ENCODE results near the gene VOPP1. TPM values are rescaled to one million over a fixed set of nuclear protein-coding genes. Genes with fewer than 3 reads are reported as not detected.

Gene VOPP1
- total and polyA plus RNA-seq, 10 of the 15 experiments (the other 5 are each of a cell fraction or from before 2014, with no cell fraction given) = 32.8 to 206 (median 129) TPM

DNA sequence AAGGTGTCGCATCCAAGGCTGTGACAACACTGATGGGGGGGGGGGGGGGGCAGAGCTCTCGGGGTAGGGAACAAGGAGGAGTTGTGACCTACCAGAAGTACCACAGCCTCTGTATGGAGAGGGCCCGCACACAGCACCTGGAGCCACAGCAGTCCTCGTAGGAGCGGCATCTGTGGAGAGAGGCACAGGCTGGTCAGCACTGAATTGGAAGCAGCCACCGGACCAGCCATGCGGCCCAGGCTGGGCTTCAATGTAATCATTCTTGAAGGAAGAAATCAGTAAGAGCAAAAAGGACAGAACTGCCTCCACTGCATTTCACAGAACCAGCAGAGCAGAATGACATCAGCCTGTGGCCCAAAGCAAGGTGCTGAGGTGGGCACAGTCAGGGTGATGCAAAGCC is 74.8 kb downstream of the VOPP1 start:
- Histone ChIP-seq H3K79me2 (ENCODE audit: control insufficient read depth, insufficient read depth, low read length) (peaks cover 26% of the 10 kb centered on the region), H3K4me2 (ENCODE audit: control insufficient read depth, insufficient read depth) (no peak overlapping the region), H3K9me3 (replicated peaks; ENCODE audit: control insufficient read depth, insufficient read depth, low read length) (no peaks in the 10 kb centered on the region), H3K36me3 (ENCODE audit: control insufficient read depth in 2 of 2, insufficient read depth in 2 of 2, low read length in 1 of 2) (peaks cover 41 to 53% of the 10 kb centered on the region in 2 experiments), H3K27ac (ENCODE audit: control insufficient read depth, insufficient read depth) (no peak overlapping the region), H3K27me3 (replicated peaks in 1 of 2; ENCODE audit: control insufficient read depth in 2 of 2, insufficient read depth in 2 of 2, low read length in 1 of 2) (no peaks in the 10 kb centered on the region), H3K4me3 (no peak overlapping the region), H2AFZ (ENCODE audit: control insufficient read depth, low read depth, low read length) (no peak overlapping the region), H3K9ac (ENCODE audit: control insufficient read depth, insufficient read depth, low read length) (no peak overlapping the region), H4K20me1 (ENCODE audit: control insufficient read depth, insufficient read depth) (peaks cover 9% of the 10 kb centered on the region), H3K4me1 (ENCODE audit: control insufficient read depth, insufficient read depth, low read length) (no peaks in the 10 kb centered on the region)
- SMC1A ChIA-PET (ENCODE audit: uncharacterized antibody, unreplicated experiment) = interaction anchor here (0.7 kb wide), 1 partner anchor 11 kb away, joined by 3 read pairs; no protein-coding TSS in a partner anchor
- DNase-seq (ENCODE audit: low read depth, low spot score) (no peak), FAIRE-seq (no peak), ATAC-seq (no peak)
- 95% methylated on average over 7 of the region's 7 CpGs for WGBS (ENCODE audit: insufficient coverage, insufficient replicate concordance, low lambda C conversion rate, missing lambda C conversion rate)
- CTCF ChIA-PET = no interaction called here
- RAD21 ChIA-PET (ENCODE audit: unreplicated experiment) = no interaction called here
- POLR2A ChIA-PET = no interaction called here
- BruUV-seq (replicated peaks) = no TSS peak
- intact Hi-C loops (cut with micrococcal nuclease; ENCODE audit: unreplicated experiment) = no loop called here
- in situ Hi-C loops (cut with MboI) = no loop called here
- TF ChIP-seq CHD4 (IDR thresholded peaks at IDR 0.05) = no peak
- TF ChIP-seq, protein P1, sequence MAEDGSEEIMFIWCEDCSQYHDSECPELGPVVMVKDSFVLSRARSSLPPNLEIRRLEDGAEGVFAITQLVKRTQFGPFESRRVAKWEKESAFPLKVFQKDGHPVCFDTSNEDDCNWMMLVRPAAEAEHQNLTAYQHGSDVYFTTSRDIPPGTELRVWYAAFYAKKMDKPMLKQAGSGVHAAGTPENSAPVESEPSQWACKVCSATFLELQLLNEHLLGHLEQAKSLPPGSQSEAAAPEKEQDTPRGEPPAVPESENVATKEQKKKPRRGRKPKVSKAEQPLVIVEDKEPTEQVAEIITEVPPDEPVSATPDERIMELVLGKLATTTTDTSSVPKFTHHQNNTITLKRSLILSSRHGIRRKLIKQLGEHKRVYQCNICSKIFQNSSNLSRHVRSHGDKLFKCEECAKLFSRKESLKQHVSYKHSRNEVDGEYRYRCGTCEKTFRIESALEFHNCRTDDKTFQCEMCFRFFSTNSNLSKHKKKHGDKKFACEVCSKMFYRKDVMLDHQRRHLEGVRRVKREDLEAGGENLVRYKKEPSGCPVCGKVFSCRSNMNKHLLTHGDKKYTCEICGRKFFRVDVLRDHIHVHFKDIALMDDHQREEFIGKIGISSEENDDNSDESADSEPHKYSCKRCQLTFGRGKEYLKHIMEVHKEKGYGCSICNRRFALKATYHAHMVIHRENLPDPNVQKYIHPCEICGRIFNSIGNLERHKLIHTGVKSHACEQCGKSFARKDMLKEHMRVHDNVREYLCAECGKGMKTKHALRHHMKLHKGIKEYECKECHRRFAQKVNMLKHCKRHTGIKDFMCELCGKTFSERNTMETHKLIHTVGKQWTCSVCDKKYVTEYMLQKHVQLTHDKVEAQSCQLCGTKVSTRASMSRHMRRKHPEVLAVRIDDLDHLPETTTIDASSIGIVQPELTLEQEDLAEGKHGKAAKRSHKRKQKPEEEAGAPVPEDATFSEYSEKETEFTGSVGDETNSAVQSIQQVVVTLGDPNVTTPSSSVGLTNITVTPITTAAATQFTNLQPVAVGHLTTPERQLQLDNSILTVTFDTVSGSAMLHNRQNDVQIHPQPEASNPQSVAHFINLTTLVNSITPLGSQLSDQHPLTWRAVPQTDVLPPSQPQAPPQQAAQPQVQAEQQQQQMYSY (CRISPR knock-in tag; IDR thresholded peaks at IDR 0.05) = no peak
- no peak for TF ChIP-seq ZBED1 (IDR thresholded peaks at IDR 0.05; ENCODE audit: borderline replicate concordance)
- TF ChIP-seq, protein P2, sequence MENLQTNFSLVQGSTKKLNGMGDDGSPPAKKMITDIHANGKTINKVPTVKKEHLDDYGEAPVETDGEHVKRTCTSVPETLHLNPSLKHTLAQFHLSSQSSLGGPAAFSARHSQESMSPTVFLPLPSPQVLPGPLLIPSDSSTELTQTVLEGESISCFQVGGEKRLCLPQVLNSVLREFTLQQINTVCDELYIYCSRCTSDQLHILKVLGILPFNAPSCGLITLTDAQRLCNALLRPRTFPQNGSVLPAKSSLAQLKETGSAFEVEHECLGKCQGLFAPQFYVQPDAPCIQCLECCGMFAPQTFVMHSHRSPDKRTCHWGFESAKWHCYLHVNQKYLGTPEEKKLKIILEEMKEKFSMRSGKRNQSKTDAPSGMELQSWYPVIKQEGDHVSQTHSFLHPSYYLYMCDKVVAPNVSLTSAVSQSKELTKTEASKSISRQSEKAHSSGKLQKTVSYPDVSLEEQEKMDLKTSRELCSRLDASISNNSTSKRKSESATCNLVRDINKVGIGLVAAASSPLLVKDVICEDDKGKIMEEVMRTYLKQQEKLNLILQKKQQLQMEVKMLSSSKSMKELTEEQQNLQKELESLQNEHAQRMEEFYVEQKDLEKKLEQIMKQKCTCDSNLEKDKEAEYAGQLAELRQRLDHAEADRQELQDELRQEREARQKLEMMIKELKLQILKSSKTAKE (IDR thresholded peaks at IDR 0.05; ENCODE audit: low read depth, poor library complexity, severe bottlenecking) = no peak
- no peak for TF ChIP-seq RUNX3 (IDR thresholded peaks at IDR 0.05; ENCODE audit: low read length)
- TF ChIP-seq RCOR1 (conservative IDR thresholded peaks at IDR 0.05; ENCODE audit: low read depth, low read length) = no peak
- no peak for TF ChIP-seq ZNF24 (IDR thresholded peaks at IDR 0.05)
- TF ChIP-seq RAD21 (IDR thresholded peaks at IDR 0.05; ENCODE audit: insufficient read depth, low read depth, low read length) = no peak
- no peak for TF ChIP-seq TCF12 (IDR thresholded peaks at IDR 0.05; ENCODE audit: low read depth, low read length)
- TF ChIP-seq ZSCAN29 (IDR thresholded peaks at IDR 0.05) = no peak
- TF ChIP-seq SREBF1 (IDR thresholded peaks at IDR 0.05; ENCODE audit: low read length) = no peak
- TF ChIP-seq, protein P3, sequence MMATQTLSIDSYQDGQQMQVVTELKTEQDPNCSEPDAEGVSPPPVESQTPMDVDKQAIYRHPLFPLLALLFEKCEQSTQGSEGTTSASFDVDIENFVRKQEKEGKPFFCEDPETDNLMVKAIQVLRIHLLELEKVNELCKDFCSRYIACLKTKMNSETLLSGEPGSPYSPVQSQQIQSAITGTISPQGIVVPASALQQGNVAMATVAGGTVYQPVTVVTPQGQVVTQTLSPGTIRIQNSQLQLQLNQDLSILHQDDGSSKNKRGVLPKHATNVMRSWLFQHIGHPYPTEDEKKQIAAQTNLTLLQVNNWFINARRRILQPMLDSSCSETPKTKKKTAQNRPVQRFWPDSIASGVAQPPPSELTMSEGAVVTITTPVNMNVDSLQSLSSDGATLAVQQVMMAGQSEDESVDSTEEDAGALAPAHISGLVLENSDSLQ (IDR thresholded peaks at IDR 0.05) = no peak
- TF ChIP-seq, protein P4, sequence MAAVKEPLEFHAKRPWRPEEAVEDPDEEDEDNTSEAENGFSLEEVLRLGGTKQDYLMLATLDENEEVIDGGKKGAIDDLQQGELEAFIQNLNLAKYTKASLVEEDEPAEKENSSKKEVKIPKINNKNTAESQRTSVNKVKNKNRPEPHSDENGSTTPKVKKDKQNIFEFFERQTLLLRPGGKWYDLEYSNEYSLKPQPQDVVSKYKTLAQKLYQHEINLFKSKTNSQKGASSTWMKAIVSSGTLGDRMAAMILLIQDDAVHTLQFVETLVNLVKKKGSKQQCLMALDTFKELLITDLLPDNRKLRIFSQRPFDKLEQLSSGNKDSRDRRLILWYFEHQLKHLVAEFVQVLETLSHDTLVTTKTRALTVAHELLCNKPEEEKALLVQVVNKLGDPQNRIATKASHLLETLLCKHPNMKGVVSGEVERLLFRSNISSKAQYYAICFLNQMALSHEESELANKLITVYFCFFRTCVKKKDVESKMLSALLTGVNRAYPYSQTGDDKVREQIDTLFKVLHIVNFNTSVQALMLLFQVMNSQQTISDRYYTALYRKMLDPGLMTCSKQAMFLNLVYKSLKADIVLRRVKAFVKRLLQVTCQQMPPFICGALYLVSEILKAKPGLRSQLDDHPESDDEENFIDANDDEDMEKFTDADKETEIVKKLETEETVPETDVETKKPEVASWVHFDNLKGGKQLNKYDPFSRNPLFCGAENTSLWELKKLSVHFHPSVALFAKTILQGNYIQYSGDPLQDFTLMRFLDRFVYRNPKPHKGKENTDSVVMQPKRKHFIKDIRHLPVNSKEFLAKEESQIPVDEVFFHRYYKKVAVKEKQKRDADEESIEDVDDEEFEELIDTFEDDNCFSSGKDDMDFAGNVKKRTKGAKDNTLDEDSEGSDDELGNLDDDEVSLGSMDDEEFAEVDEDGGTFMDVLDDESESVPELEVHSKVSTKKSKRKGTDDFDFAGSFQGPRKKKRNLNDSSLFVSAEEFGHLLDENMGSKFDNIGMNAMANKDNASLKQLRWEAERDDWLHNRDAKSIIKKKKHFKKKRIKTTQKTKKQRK (IDR thresholded peaks at IDR 0.05; ENCODE audit: low read depth, low read length) = no peak
- TF ChIP-seq, protein P5, sequence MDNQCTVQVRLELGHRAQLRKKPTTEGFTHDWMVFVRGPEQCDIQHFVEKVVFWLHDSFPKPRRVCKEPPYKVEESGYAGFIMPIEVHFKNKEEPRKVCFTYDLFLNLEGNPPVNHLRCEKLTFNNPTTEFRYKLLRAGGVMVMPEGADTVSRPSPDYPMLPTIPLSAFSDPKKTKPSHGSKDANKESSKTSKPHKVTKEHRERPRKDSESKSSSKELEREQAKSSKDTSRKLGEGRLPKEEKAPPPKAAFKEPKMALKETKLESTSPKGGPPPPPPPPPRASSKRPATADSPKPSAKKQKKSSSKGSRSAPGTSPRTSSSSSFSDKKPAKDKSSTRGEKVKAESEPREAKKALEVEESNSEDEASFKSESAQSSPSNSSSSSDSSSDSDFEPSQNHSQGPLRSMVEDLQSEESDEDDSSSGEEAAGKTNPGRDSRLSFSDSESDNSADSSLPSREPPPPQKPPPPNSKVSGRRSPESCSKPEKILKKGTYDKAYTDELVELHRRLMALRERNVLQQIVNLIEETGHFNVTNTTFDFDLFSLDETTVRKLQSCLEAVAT (IDR thresholded peaks at IDR 0.05) = no peak
